GM12892 (cell line): ENCODE data around the gene FYB1.
A peak's percentile ranks its signal among the peaks of the same experiment; 100 is the strongest.
"Not testable (repeated sequence)": the region's sequence is repeated elsewhere in the genome, so short reads cannot be mapped to it uniquely, and the experiment has no call there.

ENCODE experiments used
- DNase-seq: peaks from one replicate; pipeline ENCODE4 v3.0.0; 2011; ENCODE audit not compliant: insufficient read length
- FAIRE-seq: peaks from 2 replicates; lab custom pipeline; 2011; peaks lifted over from hg19 to GRCh38; lab: Jason Lieb, UNC
- POLR2A ChIP-seq: IDR thresholded peaks from 2 replicates; pipeline ENCODE4 v1.6.1; 2011; ENCODE audit warnings: low read depth, low read length, control low read depth
- POLR2AphosphoS5 ChIP-seq: IDR thresholded peaks from 2 replicates; pipeline ENCODE4 v1.6.1; 2011; ENCODE audit warnings: low read depth, low read length, control low read depth
- TAF1 ChIP-seq: IDR thresholded peaks from 2 replicates; pipeline ENCODE4 v1.6.1; 2011; ENCODE audit warnings: low read depth, mild to moderate bottlenecking, control low read depth, low read length, borderline replicate concordance

Gene FYB1

DNA sequence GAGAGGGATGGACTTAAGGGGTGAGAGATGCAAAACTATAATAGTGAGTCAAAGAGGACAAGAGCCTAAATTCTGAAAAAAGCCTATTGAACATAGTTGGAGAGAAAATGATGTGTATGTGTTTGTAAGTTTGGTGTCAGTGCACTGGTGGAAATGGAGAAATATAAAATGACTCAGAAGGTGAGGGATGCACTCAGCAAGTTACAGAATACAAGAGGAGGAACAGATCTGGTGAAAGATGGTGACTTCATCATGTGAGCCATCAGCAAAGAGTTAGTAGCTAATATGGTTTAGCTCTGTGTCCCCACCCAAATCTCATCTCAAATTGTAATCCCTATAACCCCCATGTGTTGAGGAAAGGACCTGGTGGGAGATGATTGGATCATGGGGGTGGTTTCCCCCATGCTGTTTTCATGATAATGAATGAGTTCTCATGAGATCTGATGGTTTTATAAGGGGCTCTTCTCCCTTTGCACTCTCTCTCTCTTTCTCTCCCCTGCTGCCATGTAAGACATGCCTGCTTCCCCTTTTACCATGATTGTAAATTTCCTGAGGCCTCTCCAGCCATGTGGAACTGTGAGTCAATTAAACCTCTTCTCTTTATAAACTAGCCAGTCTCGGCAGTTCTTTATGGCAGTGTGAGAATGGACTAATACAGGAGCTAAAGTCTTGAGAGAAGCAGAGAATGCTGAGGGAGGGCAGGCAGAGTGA is 30.4 kb upstream of the FYB1 start:
- FAIRE-seq, result no peak
- no peak for DNase-seq

DNA sequence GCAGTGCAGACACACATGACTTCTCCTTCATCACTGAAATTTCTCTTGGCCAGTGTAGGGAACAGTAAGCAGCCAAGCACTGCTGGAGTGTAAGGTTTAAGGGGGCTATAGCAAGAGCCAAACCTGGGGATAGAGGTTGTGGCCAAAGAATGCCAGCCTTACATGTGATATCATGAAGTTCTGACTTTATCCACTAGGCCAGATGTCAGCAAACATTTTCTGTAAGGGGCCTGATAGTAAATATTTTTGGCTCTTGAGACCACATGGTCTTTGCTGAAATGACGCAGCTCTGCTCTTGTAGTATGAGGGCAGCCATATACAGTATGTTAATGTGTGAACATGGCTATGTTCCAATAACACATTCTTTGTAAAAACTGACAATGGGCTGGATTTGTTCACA is 29.7 kb upstream of the FYB1 start:
- FAIRE-seq, result no peak
- no peak for TF ChIP-seq TAF1
- no peak for TF ChIP-seq POLR2AphosphoS5
- TF ChIP-seq POLR2A, result no peak
- DNase-seq, result no peak

More for the DNA sequence above, 30.4 kb upstream of the FYB1 start:
- TF ChIP-seq POLR2A (no peak), POLR2AphosphoS5 (no peak), TAF1 (no peak)

DNA sequence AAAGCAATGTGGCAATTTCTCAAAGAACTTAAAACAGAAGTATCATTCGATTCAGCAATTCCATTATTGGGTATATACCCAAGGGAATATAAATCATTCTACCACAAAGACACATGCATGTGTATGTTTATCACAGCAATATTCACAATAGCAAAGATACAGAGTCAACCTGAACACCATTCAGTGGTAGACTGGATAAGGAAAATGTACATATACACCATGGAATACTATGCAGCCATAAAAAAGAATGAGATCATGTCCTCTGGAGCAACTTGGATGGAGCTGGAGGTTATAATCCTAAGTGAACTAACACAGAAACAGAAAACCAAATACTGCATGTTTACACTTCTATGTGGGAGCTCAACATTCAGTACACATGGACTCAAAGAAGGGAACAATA is 21.4 kb upstream of the FYB1 start:
- DNase-seq (no peak), FAIRE-seq (no peak)
- TF ChIP-seq POLR2A (no peak), POLR2AphosphoS5 (no peak), TAF1 (no peak)

DNA sequence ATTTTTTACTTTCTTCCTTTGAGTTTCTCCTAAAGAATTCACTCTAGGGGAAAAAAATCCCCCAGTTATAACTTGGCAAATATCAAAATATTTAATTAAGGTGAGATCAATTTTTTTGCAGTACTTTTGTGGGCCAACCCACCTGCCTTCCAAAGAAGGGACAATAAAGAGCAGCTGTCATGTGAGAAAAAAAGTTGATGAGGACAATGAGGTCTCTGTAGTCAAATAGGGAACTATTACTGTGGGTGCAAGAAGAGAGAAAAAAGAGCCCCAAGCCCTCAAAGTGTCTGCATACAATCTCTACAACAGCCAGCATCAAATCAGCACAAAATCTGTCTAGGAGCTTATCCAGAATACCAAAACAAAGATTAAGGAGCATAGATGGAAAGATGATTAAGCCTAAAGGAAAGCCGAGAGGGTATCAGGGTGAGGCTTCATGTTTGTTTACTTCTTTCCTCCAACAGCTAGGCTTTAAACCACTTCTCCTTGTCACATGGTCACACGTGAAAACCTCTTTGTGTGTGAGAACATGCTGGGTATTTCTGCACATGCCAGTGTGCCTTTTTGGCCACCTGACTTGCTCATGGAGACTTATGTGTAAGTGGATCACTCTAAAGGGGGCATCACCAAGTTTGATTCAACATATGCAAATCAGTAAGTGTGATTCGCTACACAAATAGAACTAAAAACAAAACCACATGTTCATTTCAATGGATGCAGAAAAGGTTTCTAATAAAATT is 19.2 kb upstream of the FYB1 start:
- TF ChIP-seq POLR2A (no peak), POLR2AphosphoS5 (no peak), TAF1 (no peak)
- FAIRE-seq, result no peak
- DNase-seq, result no peak

DNA sequence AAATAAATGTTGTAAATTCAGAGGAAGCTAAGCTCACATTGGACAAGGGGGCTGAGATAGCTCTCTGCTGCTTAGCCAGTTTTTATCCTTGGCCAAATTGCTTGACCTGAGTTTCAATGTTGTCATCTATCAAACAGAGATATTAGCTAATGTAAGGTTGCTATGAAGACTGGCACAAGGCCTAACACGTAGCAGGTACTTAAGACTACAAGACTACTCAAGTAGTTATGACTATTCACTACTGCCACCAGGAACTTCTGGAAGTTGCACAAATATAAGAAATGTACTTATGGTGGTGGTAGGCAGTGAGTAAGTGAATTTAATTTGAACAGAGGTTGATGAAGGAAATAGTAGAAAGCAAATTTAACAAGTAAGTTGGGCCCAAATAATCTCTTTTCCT is 17.4 kb upstream of the FYB1 start:
- DNase-seq (no peak), FAIRE-seq (no peak)
- TF ChIP-seq POLR2A, result no peak
- no peak for TF ChIP-seq TAF1
- no peak for TF ChIP-seq POLR2AphosphoS5

DNA sequence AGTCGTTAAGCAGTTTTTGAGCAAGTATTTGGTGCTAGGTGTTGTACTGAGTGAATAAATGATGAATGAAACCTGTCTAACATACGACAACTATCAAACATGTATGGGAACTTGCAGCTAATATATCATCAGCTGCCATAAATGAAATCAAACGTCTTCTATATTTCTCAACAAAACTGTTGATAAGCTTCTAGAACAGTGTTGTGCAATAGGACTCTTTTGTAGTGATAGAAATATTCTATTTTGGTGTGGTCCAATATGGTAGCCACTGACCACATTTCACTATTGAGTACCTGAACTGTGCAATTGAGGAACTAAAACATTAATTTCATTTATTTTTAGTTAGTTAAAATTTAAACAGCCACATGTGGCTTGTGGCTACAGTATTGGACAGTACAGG is 16.3 kb upstream of the FYB1 start:
- DNase-seq (no peak), FAIRE-seq (no peak)
- TF ChIP-seq POLR2A, result no peak
- no peak for TF ChIP-seq TAF1
- TF ChIP-seq POLR2AphosphoS5, result no peak

DNA sequence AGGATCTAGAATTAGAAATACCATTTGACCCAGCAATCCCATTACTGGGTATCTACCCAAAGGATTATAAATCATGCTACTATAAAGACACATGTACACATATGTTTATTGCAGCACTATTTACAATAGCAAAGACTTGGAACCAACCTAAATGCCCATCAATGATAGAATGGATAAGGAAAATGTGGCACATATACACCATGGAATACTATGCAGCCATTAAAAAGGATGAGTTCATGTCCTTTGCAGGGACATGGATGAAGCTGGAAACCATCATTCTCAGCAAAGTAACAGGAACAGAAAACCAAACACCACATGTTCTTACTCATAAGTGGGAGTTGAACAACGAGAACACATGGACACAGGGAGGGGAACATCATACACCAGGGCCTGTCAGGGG is 15.1 kb upstream of the FYB1 start:
- not testable (repeated sequence) for FAIRE-seq, DNase-seq

DNA sequence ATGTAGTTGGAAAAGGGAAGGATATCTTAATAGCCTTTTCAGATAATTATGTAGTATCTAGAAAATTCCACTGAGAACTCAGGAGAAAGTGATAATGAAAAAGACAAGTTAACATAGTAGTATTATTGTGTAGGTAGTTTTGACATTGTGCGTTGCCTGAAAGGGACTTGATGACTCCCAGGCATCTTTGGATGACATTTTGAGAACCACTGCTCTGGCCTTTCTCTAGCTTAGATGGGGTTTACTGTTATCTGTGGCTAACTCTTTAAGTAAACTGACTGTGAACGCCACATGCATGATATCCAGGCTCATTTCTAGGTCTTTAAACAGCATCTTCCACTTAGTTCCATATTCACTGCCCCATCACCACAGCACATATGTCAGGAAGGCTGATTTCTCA is 14.4 kb upstream of the FYB1 start:
- TF ChIP-seq TAF1, result no peak
- no peak for TF ChIP-seq POLR2A
- no peak for TF ChIP-seq POLR2AphosphoS5
- FAIRE-seq (no peak), DNase-seq (no peak)

DNA sequence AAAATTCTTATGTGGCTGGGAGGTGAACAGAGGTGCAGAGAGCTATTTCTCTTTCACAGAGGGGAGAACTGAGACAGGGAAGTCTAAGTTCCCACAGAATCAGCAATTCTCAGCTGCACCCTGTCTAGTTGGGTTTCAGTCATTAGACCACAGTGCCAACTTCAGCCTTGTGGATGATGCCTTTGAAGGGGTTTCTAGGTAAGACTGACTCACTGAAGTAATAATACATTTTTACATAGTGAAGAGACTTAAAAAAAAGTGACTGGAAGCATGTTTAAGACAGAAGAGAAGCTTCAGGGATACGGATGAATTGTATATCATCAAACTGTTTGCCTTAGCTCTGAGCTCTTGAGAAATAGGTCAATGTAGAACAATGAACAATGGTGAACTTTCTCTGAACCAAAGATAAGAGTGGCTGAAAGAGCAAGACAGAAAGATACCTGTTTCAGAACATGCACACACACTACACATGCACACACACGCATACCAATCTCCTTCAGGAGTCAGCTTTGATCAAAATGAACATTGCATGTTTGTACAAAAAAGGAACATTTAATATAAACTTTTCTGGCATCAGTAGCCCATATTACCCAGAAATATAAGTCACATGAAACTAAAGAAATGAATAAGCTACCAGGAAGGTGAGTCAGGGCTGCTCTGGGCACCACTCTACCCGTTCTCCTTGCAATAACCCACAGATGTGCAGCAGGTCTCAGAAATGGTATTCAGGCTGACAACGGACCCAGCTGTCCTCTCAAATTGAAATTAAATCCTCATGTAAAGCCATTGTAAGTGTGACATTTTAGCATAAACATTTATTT is 12.6 kb upstream of the FYB1 start:
- TF ChIP-seq POLR2AphosphoS5 (no peak), POLR2A (no peak), TAF1 (no peak)
- DNase-seq (no peak), FAIRE-seq (peak; percentile 57)

DNA sequence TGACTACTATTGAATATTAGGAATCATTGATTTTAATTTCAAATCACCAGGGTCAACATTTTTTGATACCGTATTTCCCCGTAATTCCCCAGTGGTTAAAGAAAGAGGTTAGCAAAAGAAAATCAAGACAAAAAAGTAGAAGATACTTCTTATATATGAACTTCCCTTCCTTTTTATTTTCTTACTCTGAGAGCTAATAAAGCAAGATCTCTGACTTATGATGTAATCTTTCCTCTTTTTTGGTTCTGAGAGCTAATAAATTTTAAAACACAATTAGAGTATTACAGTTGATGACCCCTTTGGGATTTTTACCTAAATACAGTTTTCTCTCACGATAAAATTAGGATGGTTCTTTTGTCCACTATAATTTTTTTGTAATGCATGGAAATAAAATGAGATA is 9.2 kb upstream of the FYB1 start:
- DNase-seq (no peak), FAIRE-seq (no peak)
- TF ChIP-seq TAF1 (no peak), POLR2A (no peak), POLR2AphosphoS5 (no peak)

DNA sequence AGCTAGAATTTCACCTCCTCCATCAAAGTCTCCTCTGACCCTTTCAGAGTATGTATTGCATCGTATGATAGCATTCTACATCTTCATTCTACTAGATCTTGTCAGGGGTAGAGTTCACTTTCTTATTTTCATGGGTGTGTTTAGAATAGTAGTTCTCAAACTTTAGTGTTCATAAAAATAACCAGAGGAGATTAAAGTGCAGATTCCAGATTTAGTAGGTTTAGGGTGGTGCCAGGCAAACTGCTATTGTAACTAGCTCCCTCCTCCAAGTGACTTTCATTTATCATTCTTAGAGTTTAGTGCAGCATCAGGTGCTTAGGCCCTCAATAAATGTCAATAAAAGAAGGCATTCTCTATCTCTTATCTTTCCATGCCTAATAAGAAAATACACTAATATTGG is 7.2 kb upstream of the FYB1 start:
- no peak for FAIRE-seq
- TF ChIP-seq POLR2AphosphoS5, result no peak
- TF ChIP-seq TAF1, result no peak
- no peak for TF ChIP-seq POLR2A
- no peak for DNase-seq

DNA sequence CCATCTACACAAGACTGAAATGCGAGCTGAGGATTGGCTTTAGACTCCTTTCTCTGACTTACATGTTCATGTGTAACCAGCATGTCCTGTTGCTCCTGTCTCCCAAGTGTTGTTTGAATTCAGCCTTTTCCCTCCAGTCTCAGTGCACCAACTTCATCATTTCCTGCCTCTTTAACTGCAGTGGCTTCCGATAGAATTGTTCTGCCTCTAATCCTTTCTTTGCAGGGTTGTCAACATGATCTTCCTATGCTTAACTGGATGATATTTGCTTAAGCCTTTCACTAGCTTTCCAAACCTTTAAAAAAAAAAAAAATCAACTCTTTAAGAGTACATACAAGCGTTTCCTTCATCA is 6.7 kb upstream of the FYB1 start:
- TF ChIP-seq POLR2A (no peak), POLR2AphosphoS5 (no peak), TAF1 (no peak)
- DNase-seq, result no peak
- FAIRE-seq, result no peak

DNA sequence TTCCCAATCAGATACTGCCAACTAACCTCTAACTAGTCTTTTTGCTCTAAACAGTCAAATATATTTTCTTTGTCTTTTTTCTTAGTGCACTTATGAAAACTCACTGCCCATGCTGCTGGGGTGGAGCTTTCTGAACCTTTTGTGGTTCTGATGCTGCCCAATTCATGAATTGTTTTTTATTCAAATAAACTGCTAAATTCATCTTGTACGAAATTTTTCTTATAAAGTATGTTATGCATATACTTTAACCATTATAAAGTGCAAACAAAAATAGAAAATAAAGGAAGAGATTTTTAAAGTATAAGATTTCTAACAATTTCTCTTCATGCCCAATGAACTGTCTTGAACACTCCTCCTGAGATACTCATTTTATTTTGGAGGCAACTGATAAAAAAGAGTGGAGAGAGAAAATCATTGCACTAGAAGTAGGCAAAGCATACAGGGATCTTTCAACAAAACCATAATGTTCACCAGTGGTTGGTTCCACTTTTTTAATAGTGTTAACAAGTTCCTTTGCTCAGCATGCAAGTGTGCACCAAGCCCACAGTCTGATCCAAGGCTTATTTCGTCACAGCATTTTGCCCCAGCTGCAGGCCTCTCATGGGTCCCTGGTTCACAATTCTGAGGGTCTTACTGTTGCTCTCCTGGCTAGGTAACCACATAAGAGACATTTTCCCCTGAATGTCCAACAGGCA is 6.2 kb upstream of the FYB1 start:
- DNase-seq, result no peak
- FAIRE-seq, result no peak

More for the DNA sequence above, 6.2 kb upstream of the FYB1 start:
- TF ChIP-seq TAF1 (no peak), POLR2AphosphoS5 (no peak), POLR2A (no peak)
